Activated gamma-delta T cell (primary cell): ENCODE results near the gene RPS6KA2.
"Not testable (repeated sequence)": the region's sequence is repeated elsewhere in the genome, so short reads cannot be mapped to it uniquely, and the experiment has no call there.

Experiments
- DNase-seq: peaks from one replicate; lab custom pipeline; 2025; lab: John Stamatoyannopoulos, UW

Gene RPS6KA2

GRCh38 chr6:166529586-166529985, 97.5 kb downstream of the RPS6KA2 start:
- no peak for DNase-seq

DNA sequence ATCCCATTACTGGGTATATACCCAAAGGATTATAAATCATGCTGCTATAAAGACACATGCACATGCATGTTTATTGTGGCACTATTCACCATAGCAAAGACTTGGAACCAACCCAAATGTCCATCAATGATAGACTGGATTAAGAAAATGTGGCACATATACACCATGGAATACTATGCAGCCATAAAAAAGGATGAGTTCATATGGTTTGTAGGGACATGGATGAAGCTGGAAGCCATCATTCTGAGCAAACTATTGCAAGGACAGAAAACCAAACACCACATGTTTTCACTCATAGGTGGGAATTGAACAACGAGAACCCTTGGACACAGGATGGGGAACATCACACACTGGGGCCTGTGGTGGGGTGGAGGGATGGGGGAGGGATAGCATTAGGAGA, 98.0 kb downstream of the RPS6KA2 start:
- DNase-seq = not testable (repeated sequence)

DNA sequence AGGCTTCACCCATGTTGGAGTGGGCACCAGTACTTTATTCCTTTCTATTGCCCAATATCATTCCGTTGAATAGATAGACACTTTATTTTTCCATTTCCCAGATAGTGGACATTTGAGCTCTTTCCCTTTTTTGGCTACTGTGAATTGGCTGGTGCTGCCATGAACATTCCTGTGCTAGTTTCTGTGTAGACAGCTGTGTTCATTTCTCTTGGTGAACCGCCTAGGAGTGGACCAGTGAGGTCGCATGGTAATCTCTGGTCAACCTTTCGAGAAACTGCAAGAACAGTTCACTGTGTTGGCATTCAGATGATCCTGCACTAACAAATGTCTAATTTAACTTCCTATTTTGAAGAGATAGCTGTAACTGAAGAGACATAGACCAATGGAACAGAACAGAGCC, 99.2 kb downstream of the RPS6KA2 start:
- DNase-seq = no peak

DNA sequence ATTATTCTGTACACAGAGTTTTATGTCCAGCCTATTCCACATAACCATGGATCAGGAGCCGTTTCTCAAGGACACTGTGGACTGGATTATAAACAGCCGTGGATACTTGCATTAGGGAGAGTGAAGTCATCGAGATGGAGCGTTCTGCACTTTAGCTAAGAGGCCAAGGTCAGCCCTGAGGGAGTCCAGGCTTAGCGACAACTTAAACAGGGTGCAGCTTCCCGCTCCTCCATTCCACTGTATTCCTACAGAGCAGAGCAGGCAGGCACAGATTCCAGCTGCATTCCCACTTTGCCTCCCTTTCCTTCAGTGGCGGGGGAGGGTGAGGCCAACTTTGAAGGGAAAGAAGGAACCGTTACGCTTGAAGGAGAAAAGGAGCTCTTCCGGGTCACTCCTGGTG, 100.1 kb downstream of the RPS6KA2 start:
- DNase-seq = no peak

GRCh38 chr6:166525567-166525966, 101.5 kb downstream of the RPS6KA2 start:
- no peak for DNase-seq

GRCh38 chr6:166523782-166524559, 103.1 kb downstream of the RPS6KA2 start:
- no peak for DNase-seq

DNA sequence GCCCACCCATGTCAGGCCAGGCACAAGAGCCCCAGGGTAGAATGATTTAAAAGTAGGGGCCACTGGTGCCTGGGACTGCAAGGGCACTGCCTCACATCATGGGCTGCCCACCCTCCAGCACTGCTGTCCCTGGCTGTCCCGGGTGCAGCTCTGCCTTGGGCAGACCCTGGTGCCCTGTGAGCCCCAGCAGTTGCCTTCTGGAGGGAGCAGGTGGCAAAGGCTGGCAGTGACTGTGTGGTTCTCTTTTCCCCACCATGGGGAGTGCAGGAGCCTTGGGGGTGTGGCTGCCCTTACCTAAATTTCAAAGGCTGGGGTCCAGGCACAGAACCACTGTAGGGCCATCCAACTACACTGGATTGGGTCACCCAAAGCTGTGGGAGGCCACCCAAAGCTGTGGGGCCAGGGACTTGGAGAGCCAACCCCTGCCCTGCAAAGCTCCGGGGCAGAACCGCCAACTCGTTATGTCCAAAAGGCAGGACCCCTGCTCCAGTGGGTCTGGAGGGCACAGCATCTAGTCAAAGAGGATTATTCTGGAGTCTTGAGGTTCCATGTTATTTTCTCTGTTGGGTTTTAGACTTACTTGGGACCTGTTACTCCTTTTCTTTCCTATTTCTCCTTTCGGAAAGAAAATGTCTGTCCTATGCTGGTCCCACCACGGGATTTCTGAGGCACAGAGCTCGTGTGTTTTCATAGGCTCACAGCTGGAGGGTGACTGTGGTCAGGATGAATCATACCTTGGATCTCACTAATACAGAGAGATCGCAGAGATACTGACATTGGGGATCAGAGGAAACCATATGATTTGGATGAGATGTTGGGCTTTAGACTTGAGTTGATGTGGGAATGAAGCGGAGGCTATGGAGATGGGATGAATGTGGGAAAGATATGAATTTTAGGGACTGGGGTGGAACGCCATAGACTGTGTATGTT, 105.9 kb downstream of the RPS6KA2 start:
- DNase-seq = no peak

DNA sequence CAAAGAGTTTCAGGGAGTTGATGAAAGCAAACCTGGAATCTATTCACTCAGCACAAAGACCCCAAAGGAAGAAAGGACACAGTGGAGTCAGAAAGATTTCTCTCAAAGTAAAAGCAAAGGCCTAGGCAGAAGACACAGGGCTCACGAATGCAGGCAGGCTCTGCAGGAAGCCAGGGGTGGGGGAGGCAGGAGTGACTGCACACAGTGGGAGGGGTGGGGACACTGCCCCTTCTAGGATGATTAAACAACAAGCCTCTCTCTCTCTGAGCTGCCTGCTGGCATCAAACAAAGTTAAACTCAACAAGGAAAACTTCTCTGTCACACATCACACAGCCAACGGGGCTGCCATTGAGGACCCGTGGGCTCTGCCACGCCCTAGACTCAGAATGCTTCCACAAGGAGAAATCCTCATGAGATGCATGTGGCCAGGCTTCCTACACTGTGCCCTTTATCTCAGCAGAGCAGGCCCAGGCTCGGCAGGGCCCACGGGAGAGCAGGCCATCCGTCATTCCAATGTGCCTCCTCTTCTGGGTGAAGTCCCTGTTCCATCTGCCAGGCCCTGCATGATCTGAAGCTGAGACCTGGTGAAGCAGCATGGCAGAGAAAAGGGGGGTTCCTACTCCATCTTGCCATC, 110.7 kb downstream of the RPS6KA2 start:
- DNase-seq = no peak

DNA sequence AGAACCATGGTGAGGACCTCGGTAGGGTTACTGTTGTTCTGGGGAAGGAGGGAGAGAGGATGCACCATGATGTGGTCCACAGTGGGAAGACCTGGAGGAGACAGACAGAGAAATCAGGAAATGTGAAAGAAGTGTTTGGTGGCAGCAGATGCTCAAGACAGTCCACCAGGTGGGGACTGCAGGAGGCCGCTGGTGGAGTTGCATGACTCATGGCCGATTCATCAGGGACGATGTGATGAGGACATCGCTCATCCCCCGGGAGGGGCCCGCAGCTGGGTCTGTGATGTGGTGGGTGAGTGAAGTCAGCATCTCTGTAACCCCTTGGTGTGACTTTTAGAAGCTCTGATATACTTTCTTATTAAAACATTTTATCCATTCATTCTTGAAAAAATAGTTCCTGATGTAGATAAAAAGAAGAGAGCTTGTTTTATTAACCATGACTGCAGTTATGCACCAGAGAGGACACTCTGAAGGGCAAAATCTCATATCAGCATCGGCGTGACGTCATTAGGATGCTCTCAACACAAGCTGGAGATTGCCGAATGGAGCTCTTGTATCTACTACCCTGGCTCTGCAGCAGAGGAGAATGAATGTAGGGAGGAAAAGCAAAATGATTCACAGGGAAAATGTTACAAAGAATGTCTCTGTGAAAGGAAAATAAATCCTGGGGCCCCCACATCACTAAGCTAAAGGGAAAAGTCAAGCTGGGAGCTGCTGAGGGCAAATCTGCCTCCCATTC, 111.8 kb downstream of the RPS6KA2 start:
- no peak for DNase-seq

DNA sequence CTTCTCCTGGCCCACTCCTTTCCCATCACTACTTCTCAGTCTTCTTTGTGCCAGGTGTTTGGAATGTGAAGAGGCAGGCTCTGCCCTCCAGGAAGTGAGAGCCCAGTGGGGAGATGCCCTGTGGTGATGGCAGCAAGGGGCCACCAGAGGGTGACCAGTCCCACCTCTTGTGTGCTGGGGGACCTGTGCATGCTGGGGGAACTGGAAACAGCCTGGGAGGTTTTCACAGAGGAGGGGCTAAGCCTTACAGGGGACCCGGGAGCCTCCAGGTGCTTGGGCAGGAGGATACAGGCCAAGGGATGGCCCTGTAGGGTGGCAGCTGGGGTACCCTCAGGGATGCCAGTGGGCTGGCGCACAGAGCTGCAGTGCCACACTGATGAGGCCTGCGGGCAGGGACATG, 112.9 kb downstream of the RPS6KA2 start:
- DNase-seq = no peak

GRCh38 chr6:166512567-166512966, 114.5 kb downstream of the RPS6KA2 start:
- DNase-seq = no peak

- DNase-seq = no peak
Measured at GRCh38 chr6:166511316-166511715, 115.7 kb downstream of the RPS6KA2 start.

DNA sequence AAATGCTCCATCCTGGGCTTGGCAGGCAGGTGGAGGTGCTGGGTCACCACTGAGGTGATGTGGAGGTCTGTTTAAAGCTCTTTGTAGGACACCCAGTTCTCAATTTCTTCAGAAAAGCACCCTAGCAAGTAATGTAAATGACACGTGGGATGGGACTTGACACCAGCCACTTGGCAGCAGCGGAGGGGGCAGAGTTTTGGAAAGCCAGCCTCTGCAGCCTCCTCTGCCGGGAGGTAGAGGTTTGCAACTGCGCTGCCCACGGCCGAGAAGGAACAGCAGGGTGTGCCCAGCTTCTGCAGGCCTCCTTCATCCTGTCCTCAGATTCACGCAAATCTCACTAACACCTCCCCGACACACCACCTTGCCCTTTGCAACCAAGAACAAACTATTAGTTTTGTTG, 117.9 kb downstream of the RPS6KA2 start:
- DNase-seq = no peak

DNA sequence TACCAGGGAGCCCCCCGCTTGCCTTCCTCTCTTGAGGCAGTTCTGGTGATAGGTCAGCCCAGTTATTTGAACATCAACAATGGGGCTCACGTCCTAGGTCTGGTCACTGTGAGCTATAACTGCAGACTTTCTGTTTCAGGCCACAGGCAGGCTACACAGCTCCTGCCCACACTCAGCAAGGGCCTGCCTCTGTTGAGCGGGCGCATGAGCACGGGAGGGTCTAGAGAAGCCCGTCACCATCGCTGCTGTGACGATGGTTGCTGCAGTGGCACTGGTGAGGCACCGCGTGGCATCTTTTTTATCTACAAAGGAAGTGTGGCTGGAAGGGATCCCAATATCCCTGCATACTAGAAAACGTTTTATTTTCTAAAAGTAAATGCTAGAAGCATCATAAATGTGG, 118.3 kb downstream of the RPS6KA2 start:
- no peak for DNase-seq

- DNase-seq = no peak
Measured at GRCh38 chr6:166507809-166508564, 119.1 kb downstream of the RPS6KA2 start.

DNA sequence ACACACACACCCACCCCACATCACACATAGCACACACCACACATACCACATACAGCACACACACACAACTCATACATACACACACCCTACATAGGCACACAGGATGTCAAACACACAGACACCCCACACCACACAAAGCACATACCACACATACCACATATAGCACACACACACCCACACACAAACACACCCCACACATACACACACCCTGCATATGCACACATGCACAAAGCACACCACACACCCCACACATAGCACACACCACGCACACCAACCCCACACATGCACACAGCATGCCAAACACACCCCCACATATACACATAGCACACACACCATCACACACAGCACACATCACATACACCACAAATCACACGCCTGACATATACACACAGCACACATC, 119.7 kb downstream of the RPS6KA2 start:
- DNase-seq = no peak

- no peak for DNase-seq
Measured at GRCh38 chr6:166505133-166505905, 121.7 kb downstream of the RPS6KA2 start.

- DNase-seq = no peak
Measured at GRCh38 chr6:166504100-166504499, 123.0 kb downstream of the RPS6KA2 start.

DNA sequence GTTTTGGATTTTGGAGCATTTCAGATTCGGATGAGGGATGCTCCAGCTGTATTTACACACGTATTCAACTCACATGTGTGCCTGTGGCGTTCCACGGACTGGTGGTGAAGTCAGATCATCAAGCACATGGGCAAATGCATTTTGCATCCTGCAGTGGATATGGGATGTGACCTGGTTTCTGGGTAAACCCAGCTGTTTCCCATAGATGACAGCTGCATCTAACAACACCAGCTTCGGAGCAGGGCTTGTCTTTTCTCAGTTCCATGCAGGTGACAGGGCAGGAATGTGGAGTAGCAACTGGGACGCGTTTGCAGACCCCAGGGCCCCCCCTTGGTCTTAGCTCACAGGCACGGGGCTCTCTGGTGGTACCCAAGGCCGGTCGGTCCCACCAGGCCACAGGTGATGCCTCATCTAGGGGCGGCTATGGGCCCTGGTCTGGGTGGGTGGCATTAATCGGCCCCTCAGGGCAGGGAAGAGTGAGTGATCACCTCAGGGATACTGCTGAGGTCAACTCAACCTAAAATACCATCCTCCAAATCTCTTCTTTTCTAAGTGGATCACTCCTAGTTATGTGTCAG, 123.8 kb downstream of the RPS6KA2 start:
- DNase-seq = no peak

DNA sequence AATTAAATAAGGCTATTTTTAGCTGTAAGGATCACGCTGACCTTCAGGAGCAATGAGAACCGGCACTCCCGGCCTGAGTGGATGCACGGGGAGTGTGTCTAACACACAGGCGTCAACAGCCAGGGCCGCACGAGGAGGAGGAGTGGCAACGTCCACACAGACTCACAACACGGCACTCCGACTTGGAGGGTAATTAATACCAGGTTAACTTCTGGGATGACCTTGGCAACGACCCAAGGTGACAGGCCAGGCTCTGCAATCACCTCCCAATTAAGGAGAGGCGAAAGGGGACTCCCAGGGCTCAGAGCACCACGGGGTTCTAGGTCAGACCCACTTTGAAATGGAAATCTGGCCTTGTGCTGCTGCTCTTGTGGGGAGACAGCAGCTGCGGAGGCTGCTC, 124.6 kb downstream of the RPS6KA2 start:
- DNase-seq = no peak
